NCI-H446 (cell line): Measurements from ENCODE around the gene ENDOV.

Source experiments
- DNase-seq, 2 experiments: peaks; one replicate each; lab custom pipeline; 2025; lab: John Stamatoyannopoulos, UW

ENDOV gene

DNA sequence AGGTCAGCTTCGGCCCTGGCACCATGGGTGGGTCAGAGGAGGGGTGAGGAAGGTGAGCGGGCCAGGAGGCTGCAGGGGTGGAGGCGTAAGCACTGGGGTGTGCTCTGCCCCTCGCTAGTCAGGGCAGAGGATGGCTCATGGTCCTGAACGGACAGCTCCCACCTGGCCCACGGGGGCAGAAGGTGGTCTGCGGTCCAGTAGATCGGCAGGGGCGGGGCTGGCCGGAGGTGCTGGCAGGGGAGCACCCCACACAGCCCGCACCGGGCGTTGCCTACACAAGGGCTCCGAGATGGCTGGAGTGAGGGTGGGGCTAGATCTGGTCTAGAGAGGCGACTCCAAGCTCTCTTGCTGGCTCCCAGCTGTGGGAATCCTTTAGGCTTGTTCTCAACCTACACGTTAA lies 53.3 kb downstream of the ENDOV start:
- DNase-seq: no peak

- DNase-seq: no peak
Observed at GRCh38 chr17:80468781-80469493, 54.0 kb downstream of the ENDOV start.

DNA sequence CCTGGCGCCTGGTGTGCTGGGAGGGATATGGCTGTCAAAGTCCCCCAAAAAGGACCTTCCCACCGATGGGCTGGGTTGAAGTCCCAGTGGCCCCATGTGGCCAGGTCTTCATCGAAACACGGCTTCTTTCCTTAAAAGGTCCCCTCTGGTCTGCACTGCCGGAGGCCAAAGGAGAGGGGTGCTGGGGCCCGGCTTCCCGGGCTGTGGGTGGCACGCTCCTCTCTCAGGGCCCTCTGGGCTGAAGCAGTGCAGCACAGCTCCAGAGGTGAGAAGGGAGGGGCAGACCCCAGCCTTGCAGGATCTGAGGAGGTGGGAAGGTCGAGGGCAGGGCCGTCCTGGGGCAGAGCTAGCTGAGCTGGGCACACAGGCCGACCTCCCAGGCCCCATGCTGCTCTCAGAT lies 54.7 kb downstream of the ENDOV start:
- DNase-seq: no peak

- no peak for DNase-seq
Observed at GRCh38 chr17:80470603-80471002, 55.6 kb downstream of the ENDOV start.

DNA sequence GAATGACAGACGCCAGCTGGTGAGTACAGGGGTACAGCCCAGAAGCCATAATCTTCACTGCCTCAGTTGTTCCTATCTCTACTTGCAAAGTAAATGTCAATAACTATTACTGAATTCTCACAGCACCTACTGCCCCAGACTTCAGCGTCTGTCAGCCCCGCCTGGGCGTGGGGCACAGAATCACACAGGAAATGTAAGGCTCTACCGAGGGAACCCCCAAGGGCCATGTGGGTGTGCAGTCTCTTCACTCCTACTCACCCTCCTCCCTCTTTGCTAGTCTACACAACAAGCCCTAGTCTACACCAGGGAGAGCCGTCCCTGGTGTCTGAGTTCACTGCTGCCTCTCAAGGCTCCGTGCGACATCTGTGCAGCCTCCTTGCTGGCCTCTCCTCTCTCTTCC lies 57.0 kb downstream of the ENDOV start:
- DNase-seq: no peak

DNA sequence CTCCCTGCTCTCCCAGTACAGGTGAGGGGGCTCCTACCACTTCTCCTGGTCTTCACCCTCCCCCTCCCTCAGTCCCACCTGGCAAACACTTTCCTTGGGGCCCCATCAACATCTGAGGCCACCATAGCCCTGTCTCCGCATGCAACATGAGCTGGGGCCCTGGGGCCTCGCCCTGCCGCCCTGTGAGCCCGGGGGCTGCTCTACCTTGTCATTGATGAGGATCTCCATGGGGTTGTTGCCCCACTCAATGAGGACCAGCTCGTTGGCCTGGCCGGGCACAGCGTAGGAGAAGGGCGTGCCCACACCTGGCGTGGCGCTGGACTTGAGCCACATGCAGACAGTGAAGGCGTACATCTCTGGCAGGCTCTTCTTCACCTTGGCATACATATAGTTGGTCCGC lies 58.0 kb downstream of the ENDOV start:
- DNase-seq: no peak

DNA sequence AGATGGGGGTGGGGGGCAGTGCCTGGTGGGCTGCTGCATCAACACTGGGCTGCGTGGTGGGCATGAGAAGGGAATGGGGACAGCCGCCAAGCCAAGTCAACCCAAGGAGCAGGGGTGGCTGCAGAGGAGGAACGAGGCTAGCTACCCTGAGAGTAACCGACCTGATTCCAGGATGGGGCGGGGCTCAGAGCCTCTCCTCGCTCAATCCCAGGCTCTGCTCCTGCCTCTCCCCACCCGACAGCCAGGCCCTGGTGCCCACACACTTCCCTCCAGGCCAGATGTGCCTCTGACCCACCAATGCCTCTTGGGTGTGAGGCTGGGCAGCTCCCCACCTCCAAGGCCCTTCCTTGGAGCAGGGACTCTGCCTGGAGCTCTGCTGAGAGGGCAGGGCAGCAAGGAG lies 58.7 kb downstream of the ENDOV start:
- DNase-seq: no peak

DNA sequence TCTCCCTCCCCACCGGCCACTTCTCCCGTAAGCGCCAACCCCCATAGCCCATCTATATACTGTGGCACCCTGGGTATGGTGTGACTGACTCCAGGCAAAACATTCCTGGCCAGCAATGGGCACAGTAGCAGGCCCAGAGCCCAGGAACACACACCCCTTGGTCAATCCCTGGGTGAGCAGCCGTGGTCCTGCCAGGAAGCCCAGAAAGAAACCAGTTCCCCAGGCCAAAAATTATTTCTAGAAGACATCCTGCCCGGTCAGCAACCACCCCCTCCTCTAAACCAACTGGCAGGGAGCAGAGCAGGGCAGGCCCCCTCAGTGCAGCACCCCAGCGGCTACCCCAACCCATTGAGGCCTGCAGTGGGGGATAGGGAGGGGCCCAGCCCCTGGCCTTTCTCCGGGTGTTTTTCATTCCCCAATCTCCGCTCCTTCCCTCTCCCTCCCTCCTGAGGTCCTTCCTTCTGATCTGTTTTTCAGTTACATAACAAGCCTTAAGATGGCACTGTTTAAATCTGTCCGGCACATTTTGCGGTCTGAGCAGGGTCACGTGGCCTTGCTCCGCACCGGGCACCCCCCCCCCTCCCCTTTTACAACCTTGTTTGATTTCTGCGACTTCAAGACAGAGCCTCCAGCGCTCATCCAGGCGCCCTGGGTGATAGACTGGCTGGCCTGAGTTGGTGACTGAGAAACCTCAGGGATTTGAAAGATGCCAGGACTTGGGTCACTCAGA lies 59.4 kb downstream of the ENDOV start:
- peak in 1 of 2 experiments; percentile 63 for DNase-seq

- no peak for DNase-seq
Observed at GRCh38 chr17:80474961-80475909, 60.3 kb downstream of the ENDOV start.

- peak in 1 of 2 experiments; percentile 85 for DNase-seq
Observed at GRCh38 chr17:80475910-80476876, 61.2 kb downstream of the ENDOV start, which contains the start of gene NPTX1. Gene NPTX1 (minus strand): TSS chr17:80476607. CDS start chr17:80476446, 161 bp downstream.

DNA sequence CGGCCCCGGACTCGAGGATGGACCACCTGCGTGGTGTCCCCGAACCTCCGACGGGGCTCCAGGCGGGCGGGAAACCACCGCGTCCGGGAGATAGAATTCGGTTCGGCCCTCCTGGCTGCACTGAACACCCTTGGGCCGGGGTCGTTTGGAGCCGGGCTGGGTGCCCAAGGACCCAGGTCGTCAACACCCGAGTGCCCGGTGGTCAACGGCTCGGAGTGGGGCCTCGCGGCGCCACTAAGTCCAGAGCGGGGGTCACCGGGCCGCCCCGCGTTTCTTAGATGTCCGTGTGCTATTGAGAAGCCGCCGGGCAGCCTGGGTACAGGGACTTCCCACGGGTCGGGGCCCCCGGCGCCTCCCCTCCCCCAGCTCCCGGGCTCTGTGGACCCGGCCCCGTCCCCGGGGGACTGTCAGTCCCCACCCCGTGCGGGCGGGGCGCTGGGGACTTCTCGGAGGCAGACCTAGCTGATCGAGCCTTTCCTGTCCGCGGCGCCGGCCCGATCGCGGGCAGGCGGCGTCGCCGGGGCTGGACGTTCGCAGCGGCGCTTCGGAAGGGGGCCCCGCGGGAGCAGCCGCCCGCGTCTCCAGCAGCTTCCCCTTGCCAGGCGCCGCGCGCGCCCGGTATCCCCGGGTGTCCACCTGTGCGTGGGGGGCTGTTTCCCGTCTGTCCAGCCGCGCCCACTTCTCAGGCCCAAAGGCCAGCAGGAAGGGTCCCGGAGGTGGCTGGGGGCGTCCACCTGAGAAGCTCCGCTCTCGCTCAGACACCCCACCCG lies 62.1 kb downstream of the ENDOV start:
- no peak for DNase-seq

DNA sequence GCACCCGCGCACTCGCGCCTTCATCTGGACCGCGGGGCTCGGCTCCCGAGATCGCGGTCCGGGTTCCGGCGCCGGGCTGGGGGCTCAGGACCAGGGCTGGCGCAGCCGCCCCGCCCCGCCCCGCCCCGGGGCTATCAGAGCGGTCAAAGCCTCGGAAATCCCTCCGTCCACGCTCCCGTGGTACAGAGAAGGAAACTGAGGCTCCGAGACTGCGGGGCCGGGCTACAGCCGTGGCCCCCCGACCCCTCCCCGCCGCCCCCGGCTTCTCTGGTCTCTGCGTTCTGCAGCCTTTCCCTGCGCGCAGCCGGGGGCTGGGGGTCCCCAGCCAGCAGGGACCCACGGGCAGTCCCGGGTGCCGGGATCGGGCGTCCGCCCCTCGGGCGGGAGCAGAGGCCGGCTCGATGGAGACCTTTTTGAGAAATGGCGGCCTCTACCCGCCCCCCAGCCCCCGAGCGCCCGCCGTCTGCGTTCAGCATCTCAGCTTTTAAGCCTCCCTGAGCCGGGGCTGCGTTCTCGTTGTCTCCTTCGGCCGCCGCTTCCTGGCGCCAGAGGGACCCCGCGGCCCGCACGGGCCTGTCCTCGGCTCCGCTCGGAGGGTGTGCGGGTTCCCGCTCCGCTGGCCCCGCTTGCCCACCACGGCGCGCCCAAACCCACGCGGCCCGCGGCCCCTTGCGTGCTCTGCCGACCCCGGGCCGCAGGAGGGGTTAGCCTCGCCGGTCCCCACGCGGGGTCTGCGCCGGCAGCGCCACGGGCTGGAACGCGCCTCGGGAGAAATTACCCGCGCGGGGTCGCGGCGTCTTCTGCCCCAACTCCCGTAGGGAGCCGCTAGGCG lies 62.9 kb downstream of the ENDOV start:
- DNase-seq: no peak

DNA sequence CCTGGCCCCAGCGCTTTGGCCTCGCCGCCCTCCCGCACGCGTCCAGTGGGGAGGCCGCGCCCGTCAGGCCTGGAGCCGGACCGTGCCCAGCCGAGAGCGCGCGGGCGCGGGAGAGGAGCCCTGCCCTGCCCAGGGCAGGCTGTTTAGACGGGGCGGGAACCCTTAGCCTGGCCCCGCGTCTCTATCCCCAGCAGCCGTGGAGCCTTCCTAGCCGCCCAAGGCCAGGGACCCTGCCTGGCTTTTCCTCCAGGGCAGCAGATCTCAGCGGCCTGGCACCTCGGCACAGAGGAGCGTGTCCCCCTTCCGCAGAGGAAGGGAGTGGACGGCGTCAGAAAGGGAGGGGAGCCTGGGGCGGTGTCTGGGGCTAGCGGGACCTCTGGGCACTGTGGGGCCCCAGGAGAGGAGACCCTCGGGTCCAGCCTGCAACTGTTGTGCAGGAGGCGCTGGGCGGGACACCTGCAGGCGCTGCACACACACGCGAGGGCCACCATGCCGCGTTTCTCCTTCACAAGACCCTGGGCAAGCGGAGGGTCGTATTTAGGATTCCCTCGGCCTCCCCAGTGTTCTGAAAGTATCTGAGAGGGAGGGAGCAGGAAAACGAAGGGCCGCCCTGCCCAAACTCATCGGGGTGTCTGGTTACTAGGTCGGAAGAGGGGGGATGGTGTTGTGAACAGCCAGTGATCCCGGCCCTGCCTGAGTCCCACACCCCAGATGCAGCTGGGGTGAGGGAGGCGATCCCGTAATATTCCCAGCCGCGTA lies 63.7 kb downstream of the ENDOV start:
- no peak for DNase-seq

DNA sequence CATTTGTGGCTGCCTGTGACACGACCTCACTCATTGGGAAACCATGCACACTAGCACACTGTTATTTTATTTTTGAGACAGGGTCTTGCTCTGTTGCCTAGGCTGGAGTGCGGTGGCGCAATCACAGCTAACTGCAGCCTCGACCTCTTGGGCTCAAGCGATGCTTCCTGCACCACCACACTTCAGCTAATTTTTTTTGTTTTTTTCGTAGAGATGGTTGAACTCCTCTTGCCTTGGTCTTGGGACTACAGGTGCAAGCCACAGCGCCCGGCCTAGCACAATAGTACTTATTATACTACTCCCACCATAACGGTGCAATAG lies 64.2 kb downstream of the ENDOV start:
- DNase-seq: no peak

DNA sequence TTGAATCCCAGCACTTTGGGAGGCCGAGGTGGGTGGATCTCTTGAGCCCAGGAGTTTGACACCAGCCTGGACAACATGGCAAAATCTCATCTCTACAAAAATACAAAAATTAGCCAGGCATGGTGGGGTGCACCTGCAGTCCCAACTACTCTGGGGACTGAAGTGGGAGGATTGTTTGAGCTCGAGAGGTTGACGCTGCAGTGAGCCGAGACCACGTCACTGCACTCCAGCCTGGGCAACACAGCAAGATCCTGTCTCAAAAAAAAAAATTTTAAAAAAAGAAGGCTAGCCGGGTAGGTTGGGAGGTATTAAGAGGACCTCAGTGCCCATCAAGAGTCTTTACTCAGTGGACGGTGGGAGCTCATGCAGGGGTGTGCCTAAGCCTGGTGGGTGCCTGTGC lies 65.3 kb downstream of the ENDOV start:
- no peak for DNase-seq

DNA sequence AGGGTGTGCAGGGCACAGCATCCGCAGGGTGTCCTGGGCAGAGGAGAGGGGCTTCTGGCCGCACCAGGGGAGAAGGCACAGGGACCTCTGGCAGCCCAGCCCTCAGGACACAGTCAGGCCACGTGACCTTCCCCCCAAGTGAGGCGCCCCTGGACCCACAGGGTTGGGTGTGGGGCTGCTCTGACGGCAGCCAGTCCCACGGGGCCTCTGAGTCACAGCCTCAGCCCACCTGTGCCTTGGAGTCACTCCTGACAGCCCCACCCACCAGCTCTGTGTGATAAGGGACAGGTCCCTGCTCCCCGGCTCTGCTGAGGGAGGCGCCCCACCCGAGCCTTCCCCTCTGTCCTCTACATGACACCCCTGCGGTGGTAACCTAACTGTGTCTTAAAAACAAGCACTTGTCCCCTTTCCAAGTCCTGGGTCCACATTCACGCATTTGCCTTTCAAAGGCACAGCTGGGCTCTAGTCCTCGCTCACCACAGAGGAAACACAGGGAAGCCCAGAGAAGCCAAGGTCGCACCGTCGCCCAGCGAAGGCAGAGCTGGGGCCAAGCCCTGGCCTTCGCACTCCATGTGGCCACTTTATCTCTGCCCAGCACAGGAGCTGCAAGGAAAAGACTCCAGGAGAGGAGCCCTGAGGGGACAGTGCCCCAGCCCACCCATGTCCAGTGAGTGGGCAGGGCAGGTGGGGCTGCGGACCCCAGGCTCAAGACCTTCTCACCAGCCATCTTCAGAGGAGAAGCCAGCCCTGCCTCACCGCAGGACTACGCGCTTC lies 66.5 kb downstream of the ENDOV start:
- no peak for DNase-seq

- no peak for DNase-seq
Observed at GRCh38 chr17:80482058-80482318, 67.0 kb downstream of the ENDOV start.

DNA sequence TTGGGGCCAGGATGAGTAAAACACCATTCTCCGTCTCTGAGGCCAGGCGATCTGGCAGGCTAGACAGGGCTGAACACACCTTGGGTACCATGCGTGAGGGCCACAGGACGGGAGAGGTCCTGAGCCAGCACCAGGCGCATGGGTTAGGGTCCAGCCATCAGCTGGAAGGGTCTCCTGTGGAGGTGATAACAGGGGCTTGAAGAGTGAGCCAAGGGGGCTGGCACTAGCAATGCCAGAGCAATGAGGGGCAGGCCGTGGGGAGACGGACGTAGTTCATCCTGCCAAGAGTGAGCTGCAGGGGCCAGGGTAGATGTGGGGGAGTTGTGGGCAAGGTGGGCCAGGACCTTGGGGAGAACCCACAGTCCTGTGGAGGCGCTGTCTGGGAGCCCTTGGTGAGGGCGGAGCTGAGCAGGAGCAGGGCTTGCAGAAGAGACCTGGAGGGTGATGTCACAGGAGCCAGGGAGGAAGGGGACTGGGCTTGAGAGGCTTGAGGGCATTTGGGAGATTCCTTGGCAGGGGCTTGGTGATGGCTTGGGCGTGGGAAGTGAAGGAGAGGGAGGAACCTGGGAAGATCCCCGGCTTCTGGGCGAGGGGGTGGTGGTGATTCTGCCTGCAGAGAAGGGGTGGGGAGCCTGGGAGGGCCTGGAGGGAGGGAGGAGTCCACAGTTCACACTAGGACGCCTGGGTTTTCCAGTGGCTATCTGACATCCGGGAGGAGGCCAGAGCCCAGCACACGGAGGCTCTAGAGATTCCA lies 67.8 kb downstream of the ENDOV start:
- no peak for DNase-seq
